H9 (cell line): ENCODE data around the gene CYTIP. TPM values are rescaled to one million over a fixed set of nuclear protein-coding genes. Genes with fewer than 3 reads are reported as not detected.

Experiments used
- DNase-seq: peaks from one replicate; pipeline ENCODE4 v3.0.0-alpha.2; 2017
- H2AFZ ChIP-seq: one replicate; pipeline ENCODE4 v1.6.1; 2013; ENCODE audit warnings: mild to moderate bottlenecking, low read length, control low read depth, moderate library complexity
- H2AK5ac ChIP-seq: 2 replicates; pipeline ENCODE4 v1.6.1; 2013; ENCODE audit warnings: low read length, control low read depth, mixed read lengths; ENCODE audit not compliant: insufficient read length
- H2BK120ac ChIP-seq: one replicate; pipeline ENCODE4 v1.6.1; 2013; ENCODE audit warnings: low read depth, mild to moderate bottlenecking, low read length, control low read depth, inconsistent platforms; ENCODE audit not compliant: poor library complexity, severe bottlenecking
- H2BK12ac ChIP-seq: 2 replicates; pipeline ENCODE4 v1.6.1; 2013; ENCODE audit warnings: low read length, control low read depth, mixed read lengths, low read depth; ENCODE audit not compliant: insufficient read length
- H2BK15ac ChIP-seq: 2 replicates; pipeline ENCODE4 v1.6.1; 2013; ENCODE audit warnings: low read depth, low read length, control low read depth
- H2BK20ac ChIP-seq: one replicate; pipeline ENCODE4 v1.6.1; 2013; ENCODE audit warnings: low read depth, mild to moderate bottlenecking, low read length, control low read depth, inconsistent platforms; ENCODE audit not compliant: poor library complexity, severe bottlenecking
- H2BK5ac ChIP-seq: 2 replicates; pipeline ENCODE4 v1.6.1; 2013; ENCODE audit warnings: low read length, control low read depth, mixed read lengths; ENCODE audit not compliant: insufficient read length
- H3K14ac ChIP-seq: 2 replicates; pipeline ENCODE4 v1.6.1; 2013; ENCODE audit warnings: low read length, control low read depth; ENCODE audit not compliant: insufficient read depth
- H3K18ac ChIP-seq: 2 replicates; pipeline ENCODE4 v1.6.1; 2013; ENCODE audit warnings: low read depth, mild to moderate bottlenecking, mixed read lengths, low read length, control low read depth; ENCODE audit not compliant: insufficient read length
- H3K23ac ChIP-seq: 2 replicates; pipeline ENCODE4 v1.6.1; 2013; ENCODE audit warnings: low read length, control low read depth, mixed read lengths, low read depth; ENCODE audit not compliant: insufficient read length
- H3K23me2 ChIP-seq: 2 replicates; pipeline ENCODE4 v1.6.1; 2013; ENCODE audit warnings: low read depth, mild to moderate bottlenecking, mixed read lengths, low read length, control low read depth; ENCODE audit not compliant: insufficient read length, poor library complexity, severe bottlenecking
- H3K27ac ChIP-seq: 2 replicates; pipeline ENCODE4 v1.5.1; 2013; ENCODE audit warnings: low read length, control low read depth, mixed read lengths, low read depth; ENCODE audit not compliant: insufficient read length
- H3K27me3 ChIP-seq: 2 replicates; pipeline ENCODE4 v1.6.1; 2013; ENCODE audit warnings: low read length, control low read depth, inconsistent platforms; ENCODE audit not compliant: insufficient read depth
- H3K4ac ChIP-seq: 2 replicates; pipeline ENCODE4 v1.6.1; 2013; ENCODE audit warnings: low read depth, mild to moderate bottlenecking, control low read depth, inconsistent platforms, low read length, moderate library complexity
- H3K4me1 ChIP-seq: 2 replicates; pipeline ENCODE4 v1.6.1; 2013; ENCODE audit warnings: low read length, control low read depth, inconsistent platforms; ENCODE audit not compliant: insufficient read depth
- H3K4me2 ChIP-seq: 2 replicates; pipeline ENCODE4 v1.6.1; 2013; ENCODE audit warnings: low read length, control low read depth, mixed read lengths; ENCODE audit not compliant: insufficient read length, insufficient read depth
- H3K56ac ChIP-seq: 2 replicates; pipeline ENCODE4 v1.6.1; 2013; ENCODE audit warnings: low read depth, mild to moderate bottlenecking, mixed read lengths, low read length, control low read depth; ENCODE audit not compliant: insufficient read length
- H3K79me1 ChIP-seq: 2 replicates; pipeline ENCODE4 v1.6.1; 2013; ENCODE audit warnings: low read depth, mild to moderate bottlenecking, moderate library complexity, low read length, control low read depth, inconsistent platforms; ENCODE audit not compliant: insufficient read depth, poor library complexity, severe bottlenecking
- H3K79me2 ChIP-seq: 2 replicates; pipeline ENCODE4 v1.6.1; 2013; ENCODE audit warnings: low read length, control low read depth, inconsistent platforms; ENCODE audit not compliant: insufficient read depth
- H3K9ac ChIP-seq: 2 replicates; pipeline ENCODE4 v1.6.1; 2013; ENCODE audit warnings: low read length, control low read depth, mixed read lengths; ENCODE audit not compliant: insufficient read length; ENCODE audit errors: extremely low read depth
- H3K9me3 ChIP-seq: one replicate; pipeline ENCODE4 v1.6.1; 2013; ENCODE audit warnings: low read depth, low read length, inconsistent platforms; ENCODE audit not compliant: control insufficient read depth
- H3T11ph ChIP-seq: one replicate; pipeline ENCODE4 v1.6.1; 2013; ENCODE audit warnings: mild to moderate bottlenecking, low read length, control low read depth, inconsistent platforms
- H4K20me1 ChIP-seq: one replicate; pipeline ENCODE4 v1.6.1; 2013; ENCODE audit not compliant: control insufficient read depth, insufficient read length, insufficient read depth
- H4K5ac ChIP-seq: 2 replicates; pipeline ENCODE4 v1.6.1; 2013; ENCODE audit warnings: low read depth, mild to moderate bottlenecking, mixed read lengths, low read length, control low read depth; ENCODE audit not compliant: insufficient read length
- H4K8ac ChIP-seq: replicated peaks from 2 replicates; pipeline ENCODE4 v1.6.1; 2013; ENCODE audit warnings: low read length, control low read depth, mixed read lengths, low read depth; ENCODE audit not compliant: insufficient read length
- H4K91ac ChIP-seq: 2 replicates; pipeline ENCODE4 v1.6.1; 2013; ENCODE audit warnings: low read depth, mild to moderate bottlenecking, moderate library complexity, mixed read lengths, low read length, control low read depth; ENCODE audit not compliant: insufficient read length
- H3K27ac Mint-ChIP-seq, 3 experiments: 2 replicates in 2 of 3; 3 replicates in 1 of 3; pipeline ENCODE4 v1.8.0; 2020 to 2021; ENCODE audit warnings: mixed read lengths in 3 of 3, mild to moderate bottlenecking in 1 of 3, moderate library complexity in 1 of 3
- H3K27me3 Mint-ChIP-seq: 2 replicates; pipeline ENCODE4 v1.8.0; 2021; ENCODE audit warnings: low read depth, mild to moderate bottlenecking, moderate library complexity, mixed read lengths
- H3K36me3 Mint-ChIP-seq, 3 experiments: 2 replicates in 2 of 3; 3 replicates in 1 of 3; pipeline ENCODE4 v1.8.0; 2020 to 2021; ENCODE audit warnings: low read depth in 3 of 3, mixed read lengths in 3 of 3; ENCODE audit not compliant: insufficient read depth in 1 of 3
- H3K4me1 Mint-ChIP-seq, 2 experiments: 2 replicates each; pipeline ENCODE4 v1.8.0; 2020; ENCODE audit warnings: mixed read lengths in 2 of 2
- H3K4me3 Mint-ChIP-seq, 2 experiments: 2 replicates in 1 of 2; 3 replicates in 1 of 2; pipeline ENCODE4 v1.8.0; 2020 to 2021; ENCODE audit warnings: mild to moderate bottlenecking in 2 of 2, mixed read lengths in 2 of 2, moderate library complexity in 1 of 2
- H3K9me3 Mint-ChIP-seq, 2 experiments: 2 replicates in 1 of 2; 3 replicates in 1 of 2; pipeline ENCODE4 v1.8.0; 2020; ENCODE audit warnings: mild to moderate bottlenecking in 2 of 2, mixed read lengths in 2 of 2, moderate library complexity in 1 of 2
- WGBS: extraction: QIAGEN DNeasy Blood & Tissue Kit; methylation state at CpG from one replicate; pipeline ENCODE4 v1.1.7; 2013; ENCODE audit warnings: missing lambda C conversion rate, low lambda C conversion rate, mixed read lengths; ENCODE audit not compliant: insufficient read length; ENCODE audit errors: extremely low coverage; 5-methylcytosine and 5-hydroxymethylcytosine counted together
- total RNA-seq: library from RNA; stranded (reverse); gene quantifications from 2 replicates; pipeline ENCODE4 v1.2.1, GENCODE V29; 2021
- TF ChIP-seq, protein P1 (sequence below): fragments of 200-600 bp; sonication (generic); conservative IDR thresholded peaks from 3 replicates; pipeline ENCODE4 v1.8.0; 2021; ENCODE audit warnings: antibody characterized with exemption, mild to moderate bottlenecking

Gene CYTIP
- total RNA-seq, 1 experiment from 2014 or later: 0.28 TPM

- no peak overlapping the region for H3K18ac ChIP-seq
- no peak overlapping the region for H2AFZ ChIP-seq
- H3K9ac ChIP-seq: no peak overlapping the region
- H3K4ac ChIP-seq: no peak overlapping the region
- H3K56ac ChIP-seq: no peak overlapping the region
- H2BK15ac ChIP-seq: no peak overlapping the region
- H3T11ph ChIP-seq: no peak overlapping the region
- no peaks in the 10 kb centered on the region for H4K20me1 ChIP-seq
- no peak overlapping the region for H2BK12ac ChIP-seq
- H3K23ac ChIP-seq: no peak overlapping the region
- H3K4me2 ChIP-seq: no peak overlapping the region
- H3K4me3 Mint-ChIP-seq: no peak overlapping the region
- no peak overlapping the region for H2BK120ac ChIP-seq
- no peak overlapping the region for H3K14ac ChIP-seq
- H4K5ac ChIP-seq: no peak overlapping the region
- TF ChIP-seq, protein P1, sequence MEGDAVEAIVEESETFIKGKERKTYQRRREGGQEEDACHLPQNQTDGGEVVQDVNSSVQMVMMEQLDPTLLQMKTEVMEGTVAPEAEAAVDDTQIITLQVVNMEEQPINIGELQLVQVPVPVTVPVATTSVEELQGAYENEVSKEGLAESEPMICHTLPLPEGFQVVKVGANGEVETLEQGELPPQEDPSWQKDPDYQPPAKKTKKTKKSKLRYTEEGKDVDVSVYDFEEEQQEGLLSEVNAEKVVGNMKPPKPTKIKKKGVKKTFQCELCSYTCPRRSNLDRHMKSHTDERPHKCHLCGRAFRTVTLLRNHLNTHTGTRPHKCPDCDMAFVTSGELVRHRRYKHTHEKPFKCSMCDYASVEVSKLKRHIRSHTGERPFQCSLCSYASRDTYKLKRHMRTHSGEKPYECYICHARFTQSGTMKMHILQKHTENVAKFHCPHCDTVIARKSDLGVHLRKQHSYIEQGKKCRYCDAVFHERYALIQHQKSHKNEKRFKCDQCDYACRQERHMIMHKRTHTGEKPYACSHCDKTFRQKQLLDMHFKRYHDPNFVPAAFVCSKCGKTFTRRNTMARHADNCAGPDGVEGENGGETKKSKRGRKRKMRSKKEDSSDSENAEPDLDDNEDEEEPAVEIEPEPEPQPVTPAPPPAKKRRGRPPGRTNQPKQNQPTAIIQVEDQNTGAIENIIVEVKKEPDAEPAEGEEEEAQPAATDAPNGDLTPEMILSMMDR: no peak
- no peak for DNase-seq
- no peaks in the 10 kb centered on the region for H3K79me2 ChIP-seq
- WGBS: no CpG with 5 or more reads among the region's 3 CpGs
- no peaks in the 10 kb centered on the region for H3K79me1 ChIP-seq
- H2AK5ac ChIP-seq: no peak overlapping the region
- no peaks in the 10 kb centered on the region for H3K4me1 ChIP-seq
- H3K9me3 ChIP-seq: peaks cover 12% of the 10 kb centered on the region
- H3K36me3 Mint-ChIP-seq: peaks cover 14 to 22% (median 18%) of the 10 kb centered on the region in 3 experiments
- H4K91ac ChIP-seq: no peak overlapping the region
- no peak overlapping the region for H3K27ac Mint-ChIP-seq
- no peaks in the 10 kb centered on the region for H3K27me3 Mint-ChIP-seq
- H3K4me1 Mint-ChIP-seq: peaks cover 0 to 4% of the 10 kb centered on the region in 2 experiments; a peak in 1 of 4 replicates
- H3K9me3 Mint-ChIP-seq: peaks cover 22 to 28% of the 10 kb centered on the region in 2 experiments
- H3K27ac ChIP-seq: no peak overlapping the region
- H3K27me3 ChIP-seq: no peaks in the 10 kb centered on the region
- no peak overlapping the region for H4K8ac ChIP-seq
- no peaks in the 10 kb centered on the region for H3K23me2 ChIP-seq
- H2BK5ac ChIP-seq: no peak overlapping the region
- no peak overlapping the region for H2BK20ac ChIP-seq
These were observed 67.8 kb downstream of the CYTIP start for GRCh38 chr2:157376041-157376440.
